NCI-H2107 treated with DMSO at 0.1 percent for 48 hours (cell line): ENCODE measurements around the gene C11orf68.
"Not testable (repeated sequence)": the region's sequence is repeated elsewhere in the genome, so short reads cannot be mapped to it uniquely, and the experiment has no call there.

ENCODE experiments used
- DNase-seq: peaks from one replicate; lab custom pipeline; 2025; ENCODE audit not compliant: unreplicated experiment; lab: John Stamatoyannopoulos, UW

Gene C11orf68

DNA sequence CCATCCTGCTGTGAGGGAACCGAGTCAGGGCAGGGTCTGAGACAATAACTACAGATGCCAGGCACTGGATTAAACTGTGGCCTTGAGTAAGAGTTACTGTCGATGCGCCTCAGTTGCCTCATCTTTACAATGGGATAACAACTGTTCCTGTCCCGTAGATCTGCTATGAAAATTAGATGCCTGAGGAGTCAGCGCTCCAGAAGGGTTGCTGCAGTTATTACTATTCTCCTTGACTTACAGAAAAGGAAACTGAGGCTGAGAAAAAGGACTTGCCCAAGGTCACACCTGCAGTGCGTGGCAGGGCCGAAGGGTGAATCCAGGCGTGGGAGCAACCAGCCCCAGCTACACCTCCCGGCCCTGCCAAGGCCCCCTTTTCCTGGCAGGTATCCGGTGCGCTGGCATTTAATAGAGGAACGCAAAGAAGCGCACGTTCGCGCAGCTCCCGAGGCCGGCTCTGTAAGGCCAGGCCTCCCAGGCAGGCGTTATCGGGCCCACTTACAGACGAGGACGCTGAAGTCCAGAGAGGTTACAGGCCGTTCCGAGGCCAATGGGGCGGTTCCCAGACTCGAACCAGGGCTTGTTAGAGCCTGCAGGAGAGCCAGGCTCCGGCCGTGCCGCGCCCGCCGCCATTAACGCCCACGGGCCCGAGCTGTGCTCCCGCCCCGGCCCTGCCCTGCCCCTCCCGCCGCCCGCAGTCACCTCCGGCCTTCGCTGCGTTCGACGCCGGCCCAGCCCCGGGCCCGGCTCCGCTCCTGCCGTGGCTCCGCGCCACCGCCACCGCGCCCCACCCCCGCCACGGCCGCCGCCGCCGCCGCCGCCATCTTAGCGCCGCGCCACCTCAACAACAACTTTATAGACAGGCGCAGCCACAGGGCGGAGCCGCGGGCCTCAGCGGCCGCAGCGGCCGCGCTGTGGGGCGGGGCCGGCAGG, at the start of gene C11orf68:
Gene C11orf68 (minus strand): TSS at position 852 of the 930 bp plus-strand sequence. CDS start 31 bp downstream, at position 821.
- DNase-seq: no peak

- no peak for DNase-seq
These were observed 48.6 kb upstream of the C11orf68 start for GRCh38 chr11:65967329-65967934.

DNA sequence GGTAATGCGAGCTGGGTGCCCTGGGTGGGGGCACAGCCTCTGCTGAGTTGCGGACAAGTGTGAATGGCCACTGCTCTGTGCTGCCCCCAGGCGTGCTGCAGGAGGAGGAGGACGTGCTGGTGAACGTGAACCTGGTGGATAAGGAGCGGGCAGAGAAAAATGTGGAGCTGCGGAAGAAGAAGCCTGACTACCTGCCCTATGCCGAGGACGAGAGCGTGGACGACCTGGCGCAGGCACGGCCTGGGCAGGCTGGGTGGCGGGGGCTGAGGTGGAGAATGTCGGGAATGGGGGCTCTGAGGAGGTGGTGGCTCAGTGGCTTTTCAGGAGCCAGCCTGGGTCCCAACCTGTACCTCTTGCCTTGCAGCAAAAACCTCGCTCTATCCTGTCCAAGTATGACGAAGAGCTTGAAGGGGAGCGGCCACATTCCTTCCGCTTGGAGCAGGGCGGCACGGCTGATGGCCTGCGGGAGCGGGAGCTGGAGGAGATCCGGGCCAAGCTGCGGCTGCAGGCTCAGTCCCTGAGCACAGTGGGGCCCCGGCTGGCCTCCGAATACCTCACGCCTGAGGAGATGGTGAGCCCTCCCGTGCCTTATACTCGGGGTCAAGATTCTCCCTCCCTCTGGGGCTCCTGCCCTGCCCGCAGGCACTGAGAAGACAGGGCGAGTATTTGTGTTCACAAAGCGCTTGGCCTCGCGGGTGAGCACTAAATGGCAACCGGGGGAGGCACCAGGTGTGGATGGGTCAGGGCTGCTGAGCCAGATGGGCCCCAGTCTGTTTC, 47.3 kb upstream of the C11orf68 start:
- DNase-seq: no peak

DNA sequence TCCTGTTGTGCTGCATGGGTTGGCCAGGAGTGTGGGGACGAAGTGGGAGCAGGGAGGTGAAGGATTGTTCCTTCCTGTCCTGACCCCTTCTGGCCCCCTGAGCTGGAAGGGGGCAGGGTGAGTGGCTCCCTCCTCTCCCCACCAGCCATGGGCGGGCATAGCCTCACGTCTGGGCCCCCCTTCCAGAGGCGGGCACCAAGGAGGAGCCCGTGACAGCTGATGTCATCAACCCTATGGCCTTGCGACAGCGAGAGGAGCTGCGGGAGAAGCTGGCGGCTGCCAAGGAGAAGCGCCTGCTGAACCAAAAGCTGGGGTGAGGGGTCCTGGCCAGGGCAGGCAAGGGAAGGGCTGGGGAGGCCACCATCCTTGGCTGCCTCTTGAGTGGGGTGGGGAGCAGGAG, 46.0 kb upstream of the C11orf68 start:
- no peak for DNase-seq

GRCh38 chr11:65962141-65962564, 43.3 kb upstream of the C11orf68 start:
- DNase-seq: no peak

- DNase-seq: peak; percentile 88
These were observed 42.6 kb upstream of the C11orf68 start, which contains the start of gene SART1 for GRCh38 chr11:65961267-65962140. Gene SART1 (plus strand): TSS chr11:65961734. CDS start chr11:65961781, 47 bp downstream.

DNA sequence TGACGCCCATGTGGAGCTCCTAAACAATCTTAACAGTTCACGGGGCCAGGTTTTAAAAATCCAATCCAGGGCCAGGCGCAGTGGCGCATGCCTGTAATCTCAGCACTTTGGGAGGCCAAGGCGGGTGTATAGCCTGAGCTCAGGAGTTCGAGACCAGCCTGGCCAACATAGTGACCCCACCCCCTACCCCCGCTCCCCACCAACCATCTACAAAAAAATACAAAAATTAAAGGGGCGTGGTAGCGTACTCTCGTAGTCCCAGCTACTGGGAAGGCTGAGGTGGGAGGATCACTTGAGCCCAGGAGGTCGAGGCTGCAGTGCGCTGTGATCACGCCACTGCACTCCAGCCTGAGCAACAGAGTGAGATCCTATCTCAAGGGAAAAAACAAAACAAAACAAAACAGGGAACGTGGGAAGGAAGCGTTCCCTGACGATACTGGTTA, 42.0 kb upstream of the C11orf68 start:
- DNase-seq: no peak

- no peak for DNase-seq
These were observed 40.0 kb upstream of the C11orf68 start for GRCh38 chr11:65958774-65959420.

- no peak for DNase-seq
These were observed 39.4 kb upstream of the C11orf68 start for GRCh38 chr11:65958291-65958690.

- DNase-seq: no peak
These were observed 35.9 kb upstream of the C11orf68 start for GRCh38 chr11:65954771-65955170.

- DNase-seq: no peak
These were observed 34.6 kb upstream of the C11orf68 start for GRCh38 chr11:65953471-65953870.

- no peak for DNase-seq
These were observed 33.2 kb upstream of the C11orf68 start for GRCh38 chr11:65952052-65952521.

DNA sequence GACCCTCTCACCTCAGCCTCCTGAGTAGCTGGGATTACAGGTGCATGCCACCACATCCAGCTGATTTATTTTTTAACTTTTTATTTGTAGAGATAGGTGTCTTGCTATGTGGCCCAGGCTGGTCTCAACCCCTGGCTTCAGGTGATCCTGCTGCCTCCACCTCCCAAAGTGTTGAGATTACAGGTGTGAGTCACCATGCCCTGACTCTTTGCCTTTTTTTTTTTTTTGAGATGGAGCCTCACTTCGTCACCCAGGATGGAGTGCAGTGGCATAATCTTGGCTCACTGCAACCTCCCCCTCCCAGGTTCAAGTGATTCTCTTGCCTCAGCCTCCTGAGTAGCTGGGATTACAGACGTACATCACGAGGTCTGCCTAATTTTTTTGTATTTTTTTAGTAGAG, 32.8 kb upstream of the C11orf68 start:
- DNase-seq: not testable (repeated sequence)

DNA sequence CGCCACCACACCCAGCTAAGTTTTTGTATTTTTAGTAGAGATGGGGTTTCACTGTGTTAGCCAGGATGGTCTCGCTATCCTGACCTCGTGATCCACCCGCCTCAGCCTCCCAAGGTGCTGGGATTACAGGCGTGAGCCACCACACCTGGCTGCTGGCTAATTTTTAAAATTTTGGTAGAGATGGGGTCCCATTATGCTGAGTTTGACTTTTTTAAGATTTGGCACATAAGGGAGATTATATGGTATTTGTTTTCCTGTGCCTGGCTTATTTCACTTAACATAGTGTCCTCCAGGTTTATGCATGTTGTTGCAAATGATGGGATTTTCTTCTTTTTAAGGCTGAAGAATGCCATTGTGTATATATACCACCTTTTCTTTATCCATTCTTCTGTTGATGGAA, 31.8 kb upstream of the C11orf68 start:
- DNase-seq: not testable (repeated sequence)

DNA sequence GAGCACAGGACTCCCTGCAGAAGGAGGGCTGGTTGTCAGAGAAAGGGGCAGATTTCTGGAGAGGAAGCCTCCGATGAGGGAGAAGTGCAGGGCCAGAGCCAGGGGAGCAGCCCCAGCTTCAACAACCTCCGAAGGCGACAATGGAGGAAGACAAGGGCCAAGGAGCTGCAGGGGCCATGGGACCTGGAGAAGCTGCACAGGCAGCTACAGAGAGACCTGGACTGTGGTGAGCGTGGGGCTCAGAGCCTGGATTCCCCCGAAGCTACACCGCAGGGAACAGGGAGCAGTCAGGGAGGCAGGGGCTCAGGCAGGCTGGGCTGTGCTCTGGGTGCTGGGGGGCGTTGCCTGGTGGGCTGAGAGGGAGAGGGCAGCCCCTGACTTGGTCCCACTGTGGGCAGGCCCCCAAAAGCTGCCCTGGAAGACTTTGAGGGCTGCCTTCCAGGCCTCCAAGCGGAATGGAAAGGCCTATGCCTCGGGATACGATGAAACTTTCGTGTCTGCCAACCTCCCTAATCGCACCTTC, 28.8 kb upstream of the C11orf68 start:
- no peak for DNase-seq

- no peak for DNase-seq
These were observed 28.3 kb upstream of the C11orf68 start for GRCh38 chr11:65947133-65947532.

DNA sequence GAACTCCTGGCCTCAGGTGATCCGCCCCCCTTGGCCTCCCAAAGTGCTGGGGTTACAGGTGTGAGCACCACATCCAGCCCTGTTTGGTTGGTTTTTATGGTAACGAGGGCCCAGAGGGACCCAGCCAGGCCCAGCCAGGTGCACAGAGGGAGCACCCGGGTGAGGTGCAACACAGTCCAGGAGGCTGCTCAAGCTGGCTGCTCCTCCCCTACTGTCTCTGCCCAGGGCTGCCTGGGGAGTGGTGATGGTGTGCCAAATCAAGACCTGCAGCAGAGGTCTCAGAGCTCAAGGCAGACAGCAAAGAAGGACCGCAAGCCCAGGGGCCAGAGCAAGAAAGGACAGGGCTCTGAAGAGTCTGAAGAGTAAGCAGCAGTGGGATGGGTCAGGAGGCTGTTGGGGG, 27.8 kb upstream of the C11orf68 start:
- DNase-seq: no peak

DNA sequence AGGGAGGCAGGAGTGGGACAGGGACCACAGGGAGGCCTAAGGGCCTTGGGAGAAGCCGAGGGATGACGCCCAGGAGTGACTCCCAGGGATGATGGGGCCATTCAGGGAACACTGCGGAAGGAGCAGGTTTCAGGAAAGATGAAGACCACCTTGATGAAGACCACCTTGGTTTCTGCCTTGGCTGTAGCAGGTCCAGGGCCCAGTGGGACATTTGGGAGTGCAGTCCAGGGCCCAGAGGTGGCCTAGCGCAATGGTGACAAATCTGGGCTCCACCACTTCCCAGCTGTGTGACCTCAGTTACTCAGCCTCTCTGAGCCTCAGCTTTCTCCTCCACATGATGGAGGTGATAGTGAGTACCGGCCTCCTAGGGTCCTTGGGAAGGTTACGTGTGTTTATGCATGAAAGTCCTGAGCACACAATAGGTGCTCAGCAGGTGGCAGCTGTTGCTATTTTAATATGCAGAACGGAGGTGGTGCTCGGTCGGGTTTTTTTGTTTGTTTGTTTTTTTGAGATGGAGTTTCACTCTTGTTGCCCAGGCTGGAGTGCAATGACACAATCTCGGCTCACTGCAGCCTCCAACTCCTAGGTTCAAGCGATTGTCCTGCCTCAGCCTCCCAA, 27.2 kb upstream of the C11orf68 start:
- DNase-seq: no peak

DNA sequence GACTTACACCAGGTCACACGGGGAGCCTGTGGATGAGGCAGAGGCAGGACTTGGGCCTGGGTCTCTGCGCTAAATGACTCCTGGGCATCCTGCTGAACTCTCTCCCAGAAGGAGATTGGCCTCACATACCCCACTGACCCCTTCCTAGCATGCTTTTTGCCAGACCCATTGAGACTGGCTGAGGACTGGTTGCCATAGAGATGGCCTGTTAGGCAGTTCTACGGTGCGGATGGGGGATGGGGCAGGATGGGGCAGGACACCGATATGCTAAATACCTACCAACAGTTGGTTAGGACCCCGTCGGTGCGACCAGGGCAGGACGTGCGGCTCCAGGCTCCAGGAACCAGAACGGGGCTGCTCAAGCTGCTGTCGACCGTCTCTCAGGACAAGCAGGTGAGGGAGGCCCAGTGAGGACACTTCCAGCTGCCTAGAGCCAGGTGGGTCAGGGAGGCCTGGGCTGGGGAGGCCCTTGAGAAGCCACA, 26.6 kb upstream of the C11orf68 start, which contains the start of gene TSGA10IP:
Gene TSGA10IP (plus strand): TSS at position 51 of the 482 bp plus-strand sequence. CDS start 196 bp downstream, at position 247.
- no peak for DNase-seq
